Smooth muscle cell (in vitro differentiated cells): ENCODE results near the gene DNAJC22. TPM values are rescaled to one million over a fixed set of nuclear protein-coding genes. Genes with fewer than 3 reads are reported as not detected.
"Not testable (repeated sequence)": the region's sequence is repeated elsewhere in the genome, so short reads cannot be mapped to it uniquely, and the experiment has no call there.

Experiments used
- DNase-seq: peaks from one replicate; lab custom pipeline; 2025; ENCODE audit not compliant: unreplicated experiment; lab: John Stamatoyannopoulos, UW
- H2AFZ ChIP-seq: fragments of 200-600 bp; sonication (generic); 2 replicates; pipeline ENCODE4 v1.6.0; 2016; ENCODE audit warnings: antibody characterized with exemption, low read depth, mild to moderate bottlenecking
- H3F3A ChIP-seq: fragments of 200-600 bp; sonication (generic); 2 replicates; pipeline ENCODE4 v1.6.0; 2017; ENCODE audit warnings: antibody characterized with exemption, low read depth
- H3K27ac ChIP-seq: fragments of 200-600 bp; sonication (generic); 2 replicates; pipeline ENCODE4 v1.5.1; 2016; ENCODE audit warnings: low read depth, mild to moderate bottlenecking
- H3K27me3 ChIP-seq: fragments of 200-600 bp; sonication (generic); 2 replicates; pipeline ENCODE4 v1.6.1; 2016; ENCODE audit warnings: low read depth, mild to moderate bottlenecking
- H3K36me3 ChIP-seq: fragments of 200-600 bp; sonication (generic); 2 replicates; pipeline ENCODE4 v1.5.1; 2016; ENCODE audit warnings: low read depth
- H3K4me1 ChIP-seq: fragments of 200-600 bp; sonication (generic); 2 replicates; pipeline ENCODE4 v1.5.1; 2016; ENCODE audit warnings: low read depth
- H3K4me2 ChIP-seq: fragments of 200-600 bp; sonication (generic); 2 replicates; pipeline ENCODE4 v1.6.0; 2016; ENCODE audit warnings: mild to moderate bottlenecking
- H3K4me3 ChIP-seq: fragments of 200-600 bp; sonication (generic); 2 replicates; pipeline ENCODE4 v1.5.1; 2016; ENCODE audit warnings: mild to moderate bottlenecking
- H3K79me2 ChIP-seq: fragments of 200-600 bp; sonication (generic); 2 replicates; pipeline ENCODE4 v1.6.0; 2016; ENCODE audit warnings: low read depth, mild to moderate bottlenecking
- H3K9ac ChIP-seq: fragments of 200-600 bp; sonication (generic); 2 replicates; pipeline ENCODE4 v1.6.0; 2016; ENCODE audit warnings: low read depth
- H3K9me3 ChIP-seq: fragments of 200-600 bp; sonication (generic); replicated peaks from 2 replicates; pipeline ENCODE4 v1.5.1; 2016; ENCODE audit warnings: low read depth
- H4K20me1 ChIP-seq: fragments of 200-600 bp; sonication (generic); 2 replicates; pipeline ENCODE4 v1.6.0; 2016; ENCODE audit warnings: low read depth
- WGBS: methylation state at CpG from one replicate; pipeline ENCODE4 v1.1.7; 2016; ENCODE audit warnings: low lambda C conversion rate; 5-methylcytosine and 5-hydroxymethylcytosine counted together
- polyA plus RNA-seq: library from polyadenylated mRNA; unstranded; fragments of >200 nt; fragmentation: Nextera tagmentation; extraction: Ambion mirVana; gene quantifications from 2 replicates; pipeline ENCODE4 v1.2.1, GENCODE V29; 2016
- total RNA-seq: library from RNA; depleted of rRNA; stranded (reverse); fragments of >200 nt; gene quantifications from 2 replicates; pipeline ENCODE4 v1.2.3, GENCODE V29; 2014
- TF ChIP-seq, protein P1 (sequence below): fragments of 200-600 bp; sonication (generic); IDR thresholded peaks from 2 replicates; pipeline ENCODE4 v1.5.1; 2017; ENCODE audit warnings: borderline replicate concordance, mild to moderate bottlenecking, antibody characterized with exemption; ENCODE audit not compliant: insufficient read depth, poor library complexity, severe bottlenecking

Gene DNAJC22
- total and polyA plus RNA-seq, 2 experiments from 2014 or later = 0.09 to 2.4 TPM

DNA sequence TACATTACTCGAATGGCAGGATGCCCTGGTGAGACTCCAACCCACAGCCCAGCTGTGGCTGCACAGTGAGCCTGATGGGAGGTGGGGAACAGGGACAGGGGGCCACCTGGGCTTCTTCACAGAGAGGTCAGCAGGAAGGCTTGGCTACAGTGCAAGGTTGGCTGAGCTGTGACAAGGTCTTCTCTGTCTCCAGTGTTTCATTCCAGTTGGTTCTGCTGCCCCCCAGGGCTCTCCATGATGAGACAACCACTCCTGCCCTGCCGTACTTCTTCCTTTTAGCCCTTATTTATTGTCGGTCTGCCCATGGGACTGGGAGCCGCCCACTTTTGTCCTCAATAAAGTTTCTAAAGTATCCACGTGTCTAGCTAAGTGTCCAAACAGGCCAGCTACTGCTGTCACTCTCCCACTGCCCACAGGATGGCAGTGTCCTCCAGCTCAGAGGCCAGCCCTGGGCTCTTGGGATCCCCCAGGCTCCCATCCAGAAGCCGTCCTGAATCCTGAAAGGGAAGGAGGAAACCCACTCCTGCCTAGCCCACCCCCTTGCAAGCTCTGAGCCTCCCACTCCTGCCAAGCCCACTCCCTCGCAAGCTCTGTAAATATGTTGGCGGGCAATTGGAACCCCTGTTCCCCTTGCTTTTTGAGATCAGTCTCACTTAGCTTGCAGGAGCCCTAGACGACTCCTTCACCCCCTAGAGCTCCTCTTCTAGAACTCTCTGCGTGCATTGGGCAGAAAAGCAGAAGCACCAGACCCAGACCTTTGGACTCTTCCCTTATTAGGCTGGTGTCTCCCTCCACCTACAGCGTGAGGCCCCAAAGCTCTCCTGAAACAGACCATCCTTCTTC is 15.1 kb upstream of the DNAJC22 start:
- no peaks in the 10 kb centered on the region for H3K4me1 ChIP-seq
- no peak overlapping the region for H3K9ac ChIP-seq
- DNase-seq = no peak
- 66% methylated on average over 11 of the region's 11 CpGs for WGBS
- TF ChIP-seq, protein P1, sequence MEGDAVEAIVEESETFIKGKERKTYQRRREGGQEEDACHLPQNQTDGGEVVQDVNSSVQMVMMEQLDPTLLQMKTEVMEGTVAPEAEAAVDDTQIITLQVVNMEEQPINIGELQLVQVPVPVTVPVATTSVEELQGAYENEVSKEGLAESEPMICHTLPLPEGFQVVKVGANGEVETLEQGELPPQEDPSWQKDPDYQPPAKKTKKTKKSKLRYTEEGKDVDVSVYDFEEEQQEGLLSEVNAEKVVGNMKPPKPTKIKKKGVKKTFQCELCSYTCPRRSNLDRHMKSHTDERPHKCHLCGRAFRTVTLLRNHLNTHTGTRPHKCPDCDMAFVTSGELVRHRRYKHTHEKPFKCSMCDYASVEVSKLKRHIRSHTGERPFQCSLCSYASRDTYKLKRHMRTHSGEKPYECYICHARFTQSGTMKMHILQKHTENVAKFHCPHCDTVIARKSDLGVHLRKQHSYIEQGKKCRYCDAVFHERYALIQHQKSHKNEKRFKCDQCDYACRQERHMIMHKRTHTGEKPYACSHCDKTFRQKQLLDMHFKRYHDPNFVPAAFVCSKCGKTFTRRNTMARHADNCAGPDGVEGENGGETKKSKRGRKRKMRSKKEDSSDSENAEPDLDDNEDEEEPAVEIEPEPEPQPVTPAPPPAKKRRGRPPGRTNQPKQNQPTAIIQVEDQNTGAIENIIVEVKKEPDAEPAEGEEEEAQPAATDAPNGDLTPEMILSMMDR = peak; percentile 77
- H2AFZ ChIP-seq = no peak overlapping the region
- H3K79me2 ChIP-seq = no peaks in the 10 kb centered on the region
- H3K36me3 ChIP-seq = no peaks in the 10 kb centered on the region
- no peak overlapping the region for H3K27ac ChIP-seq
- no peaks in the 10 kb centered on the region for H3K9me3 ChIP-seq
- H3K27me3 ChIP-seq = peaks cover 44% of the 10 kb centered on the region
- H3K4me3 ChIP-seq = no peak overlapping the region
- no peaks in the 10 kb centered on the region for H3F3A ChIP-seq
- H4K20me1 ChIP-seq = no peaks in the 10 kb centered on the region
- no peak overlapping the region for H3K4me2 ChIP-seq

GRCh38 chr12:49332441-49332861 is 14.2 kb upstream of the DNAJC22 start:
- no peak overlapping the region for H3K4me3 ChIP-seq
- no peaks in the 10 kb centered on the region for H3F3A ChIP-seq
- H4K20me1 ChIP-seq = no peaks in the 10 kb centered on the region
- H3K4me2 ChIP-seq = peak overlapping the region; percentile 44
- H3K4me1 ChIP-seq = no peaks in the 10 kb centered on the region
- 75% methylated on average over 17 of the region's 17 CpGs for WGBS
- no peaks in the 10 kb centered on the region for H3K36me3 ChIP-seq
- no peak overlapping the region for H3K9ac ChIP-seq
- H3K9me3 ChIP-seq = no peaks in the 10 kb centered on the region
- H2AFZ ChIP-seq = no peak overlapping the region
- TF ChIP-seq, protein P1 = no peak
- no peak for DNase-seq
- no peaks in the 10 kb centered on the region for H3K79me2 ChIP-seq
- no peak overlapping the region for H3K27ac ChIP-seq
- peaks cover 52% of the 10 kb centered on the region for H3K27me3 ChIP-seq

DNA sequence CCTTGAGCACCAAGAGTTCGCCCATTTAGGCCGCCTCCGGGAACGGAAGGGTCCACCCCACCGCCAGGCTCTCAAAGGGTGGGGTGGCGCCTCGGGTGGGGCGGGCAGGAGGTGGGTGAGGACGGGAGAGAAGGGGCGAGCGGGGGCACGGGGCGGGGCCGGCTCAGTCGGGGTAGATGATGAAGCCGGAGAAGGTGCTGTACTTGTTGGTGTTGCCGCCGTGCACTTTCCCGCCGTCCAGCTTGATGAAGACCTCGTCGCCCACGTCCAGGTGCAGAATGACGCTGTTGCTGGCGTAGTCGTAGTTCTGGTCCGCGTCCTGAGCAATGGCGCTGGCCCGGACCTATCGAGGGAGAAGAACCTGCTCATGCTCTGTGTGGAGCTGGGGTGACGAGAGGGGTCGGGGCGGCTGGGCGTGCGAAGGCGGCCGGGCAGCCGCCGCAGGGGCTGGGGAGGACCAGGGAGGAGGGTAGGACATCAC is 13.8 kb upstream of the DNAJC22 start:
- no peak overlapping the region for H3K9ac ChIP-seq
- no peak overlapping the region for H2AFZ ChIP-seq
- H3K9me3 ChIP-seq = no peaks in the 10 kb centered on the region
- DNase-seq = no peak
- TF ChIP-seq, protein P1 = no peak
- H3F3A ChIP-seq = no peaks in the 10 kb centered on the region
- WGBS = 68% methylated on average over 35 of the region's 40 CpGs
- no peaks in the 10 kb centered on the region for H3K36me3 ChIP-seq
- no peak overlapping the region for H3K27ac ChIP-seq
- H3K4me1 ChIP-seq = peaks cover 3% of the 10 kb centered on the region
- H3K79me2 ChIP-seq = no peaks in the 10 kb centered on the region
- peaks cover 57% of the 10 kb centered on the region for H3K27me3 ChIP-seq
- no peaks in the 10 kb centered on the region for H4K20me1 ChIP-seq
- H3K4me2 ChIP-seq = peak overlapping the region; percentile 44
- H3K4me3 ChIP-seq = no peak overlapping the region

- peaks cover 65% of the 10 kb centered on the region for H3K27me3 ChIP-seq
- not testable (repeated sequence) for H3K9me3 ChIP-seq, DNase-seq, H3F3A ChIP-seq, H3K79me2 ChIP-seq, H2AFZ ChIP-seq, H3K4me1 ChIP-seq, H3K9ac ChIP-seq, H4K20me1 ChIP-seq, H3K4me3 ChIP-seq, H3K36me3 ChIP-seq, H3K27ac ChIP-seq, H3K4me2 ChIP-seq
- WGBS = 95% methylated on average over 21 of the region's 21 CpGs
These were observed 12.9 kb upstream of the DNAJC22 start for GRCh38 chr12:49333778-49334177.
